ENCODE measurements around the gene YDJC. TPM values are rescaled to one million over a fixed set of nuclear protein-coding genes. Genes with fewer than 3 reads are reported as not detected.

Gene YDJC
- total RNA-seq, 1 donor from 2014 or later, result 34.0 TPM

DNA sequence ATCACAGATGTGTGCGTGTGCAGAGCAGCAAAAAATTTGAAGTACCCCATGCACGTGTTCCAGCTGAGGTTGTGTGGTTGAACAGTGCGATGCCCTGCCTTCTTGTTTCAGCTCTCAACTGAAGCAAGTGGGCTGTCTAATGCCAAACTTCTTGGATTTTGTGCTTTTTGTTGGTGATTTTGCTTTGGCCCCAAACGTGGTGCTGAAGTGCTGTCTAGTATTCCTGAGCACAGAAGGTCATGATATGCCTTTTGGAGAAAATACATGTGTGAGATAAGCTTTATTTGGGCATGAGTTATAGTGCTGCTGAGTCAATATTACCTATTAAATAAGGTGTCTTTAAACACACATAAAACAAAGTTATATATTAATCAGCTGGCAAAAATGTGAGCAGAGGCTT is 14.1 kb downstream of the YDJC start:
- H3K36me3 ChIP-seq (ENCODE audit: insufficient read depth, low read length), result peaks cover 11% of the 10 kb centered on the region
- H3K4me1 Mint-ChIP-seq (ENCODE audit: low read depth, unreplicated experiment), result peaks cover 13% of the 10 kb centered on the region
- no peak overlapping the region for H2AFZ ChIP-seq (ENCODE audit: low read depth, low read length)
- no peaks in the 10 kb centered on the region for H3K4me1 ChIP-seq (ENCODE audit: insufficient read depth, low read length)
- TF ChIP-seq CTCF (IDR thresholded peaks at IDR 0.05; ENCODE audit: insufficient read depth, low read depth, low read length), result no peak
- no peak for TF ChIP-seq EZH2 (IDR thresholded peaks at IDR 0.05; ENCODE audit: insufficient read depth, low read length)
- FAIRE-seq, result no peak
- H3K27me3 Mint-ChIP-seq (ENCODE audit: low read depth, unreplicated experiment), result no peaks in the 10 kb centered on the region
- DNase-seq (ENCODE audit: low read depth), result no peak
- peaks cover 92% of the 10 kb centered on the region for H3K79me2 ChIP-seq (ENCODE audit: insufficient read depth, low read length)
- no peak overlapping the region for H3K27ac ChIP-seq (ENCODE audit: low read depth, low read length)
- H3K36me3 Mint-ChIP-seq (ENCODE audit: low read depth, unreplicated experiment), result peaks cover 24% of the 10 kb centered on the region
- H3K27me3 ChIP-seq (ENCODE audit: insufficient read depth, low read length), result no peaks in the 10 kb centered on the region
- H3K4me2 ChIP-seq (ENCODE audit: low read length), result no peak overlapping the region
- no peaks in the 10 kb centered on the region for H3K9me3 Mint-ChIP-seq (ENCODE audit: unreplicated experiment)
- H3K9ac ChIP-seq (ENCODE audit: low read length), result no peak overlapping the region
- no peak overlapping the region for H3K4me3 Mint-ChIP-seq (ENCODE audit: unreplicated experiment)
- H4K20me1 ChIP-seq (ENCODE audit: insufficient read depth, low read length), result peaks cover 87% of the 10 kb centered on the region
- no peak overlapping the region for H3K4me3 ChIP-seq (ENCODE audit: insufficient read depth, low read depth, low read length)
- no peaks in the 10 kb centered on the region for H3K9me3 ChIP-seq (ENCODE audit: insufficient read depth, low read depth, low read length)
- no peak overlapping the region for H3K27ac Mint-ChIP-seq (ENCODE audit: unreplicated experiment)

- Histone ChIP-seq H3K4me1 (ENCODE audit: insufficient read depth, low read length) (no peaks in the 10 kb centered on the region), H2AFZ (ENCODE audit: low read depth, low read length) (no peak overlapping the region), H3K36me3 (ENCODE audit: insufficient read depth, low read length) (peaks cover 11% of the 10 kb centered on the region), H3K27me3 (ENCODE audit: insufficient read depth, low read length) (no peaks in the 10 kb centered on the region), H3K9ac (ENCODE audit: low read length) (no peak overlapping the region), H3K27ac (ENCODE audit: low read depth, low read length) (no peak overlapping the region), H4K20me1 (ENCODE audit: insufficient read depth, low read length) (peaks cover 86% of the 10 kb centered on the region), H3K79me2 (ENCODE audit: insufficient read depth, low read length) (peaks cover 92% of the 10 kb centered on the region), H3K9me3 (ENCODE audit: insufficient read depth, low read depth, low read length) (no peaks in the 10 kb centered on the region), H3K4me3 (ENCODE audit: insufficient read depth, low read depth, low read length) (no peak overlapping the region), H3K4me2 (ENCODE audit: low read length) (no peak overlapping the region)
- no peak overlapping the region for H3K27ac Mint-ChIP-seq (ENCODE audit: unreplicated experiment)
- no peak for FAIRE-seq
- H3K9me3 Mint-ChIP-seq (ENCODE audit: unreplicated experiment), result no peaks in the 10 kb centered on the region
- H3K36me3 Mint-ChIP-seq (ENCODE audit: low read depth, unreplicated experiment), result peaks cover 22% of the 10 kb centered on the region
- H3K27me3 Mint-ChIP-seq (ENCODE audit: low read depth, unreplicated experiment), result no peaks in the 10 kb centered on the region
- peaks cover 2% of the 10 kb centered on the region for H3K4me1 Mint-ChIP-seq (ENCODE audit: low read depth, unreplicated experiment)
- TF ChIP-seq EZH2 (IDR thresholded peaks at IDR 0.05; ENCODE audit: insufficient read depth, low read length) (no peak), CTCF (IDR thresholded peaks at IDR 0.05; ENCODE audit: insufficient read depth, low read depth, low read length) (no peak)
- no peak for DNase-seq (ENCODE audit: low read depth)
- H3K4me3 Mint-ChIP-seq (ENCODE audit: unreplicated experiment), result no peak overlapping the region
Measured at GRCh38 chr22:21613553-21614233, 16.1 kb downstream of the YDJC start.

- TF ChIP-seq CTCF (IDR thresholded peaks at IDR 0.05; ENCODE audit: insufficient read depth, low read depth, low read length), result no peak
- TF ChIP-seq EZH2 (IDR thresholded peaks at IDR 0.05; ENCODE audit: insufficient read depth, low read length), result no peak
- Histone ChIP-seq H3K4me1 (ENCODE audit: insufficient read depth, low read length) (no peaks in the 10 kb centered on the region), H3K4me2 (ENCODE audit: low read length) (no peak overlapping the region), H3K36me3 (ENCODE audit: insufficient read depth, low read length) (peaks cover 11% of the 10 kb centered on the region), H2AFZ (ENCODE audit: low read depth, low read length) (no peak overlapping the region), H3K9ac (ENCODE audit: low read length) (no peak overlapping the region), H3K27me3 (ENCODE audit: insufficient read depth, low read length) (no peaks in the 10 kb centered on the region), H3K4me3 (ENCODE audit: insufficient read depth, low read depth, low read length) (no peak overlapping the region), H3K79me2 (ENCODE audit: insufficient read depth, low read length) (peaks cover 93% of the 10 kb centered on the region), H3K27ac (ENCODE audit: low read depth, low read length) (no peak overlapping the region), H4K20me1 (ENCODE audit: insufficient read depth, low read length) (peaks cover 88% of the 10 kb centered on the region), H3K9me3 (ENCODE audit: insufficient read depth, low read depth, low read length) (no peaks in the 10 kb centered on the region)
- H3K36me3 Mint-ChIP-seq (ENCODE audit: low read depth, unreplicated experiment), result peaks cover 22% of the 10 kb centered on the region
- H3K4me3 Mint-ChIP-seq (ENCODE audit: unreplicated experiment), result no peak overlapping the region
- H3K4me1 Mint-ChIP-seq (ENCODE audit: low read depth, unreplicated experiment), result peaks cover 2% of the 10 kb centered on the region
- H3K9me3 Mint-ChIP-seq (ENCODE audit: unreplicated experiment), result no peaks in the 10 kb centered on the region
- DNase-seq (ENCODE audit: low read depth), result no peak
- no peaks in the 10 kb centered on the region for H3K27me3 Mint-ChIP-seq (ENCODE audit: low read depth, unreplicated experiment)
- H3K27ac Mint-ChIP-seq (ENCODE audit: unreplicated experiment), result no peak overlapping the region
- FAIRE-seq, result no peak
Measured at GRCh38 chr22:21612858-21613257, 17.0 kb downstream of the YDJC start.
